Endothelial cell of umbilical vein (primary cell): ENCODE measurements around the gene BIRC2. TPM values are rescaled to one million over a fixed set of nuclear protein-coding genes. Genes with fewer than 3 reads are reported as not detected.

Source experiments
- BruUV-seq: library from RNA; stranded (reverse); fragments of 400-500 nt; replicated peaks from 2 replicates; lab custom pipeline; 2021; lab: Mats Ljungman, UMichigan
- CTCF ChIA-PET: fragments of 300-600, 350-600 bp; sonication (Branson Sonifier 250); formaldehyde crosslinking; loops from one replicate; lab custom pipeline; 2021; ENCODE audit warnings: antibody characterized with exemption, inconsistent platforms; lab: Charles Lee
- POLR2A ChIA-PET: fragments of 300-600, 350-600 bp; sonication (Branson Sonifier 250); formaldehyde crosslinking; loops from one replicate; lab custom pipeline; 2021; ENCODE audit warnings: antibody characterized with exemption, inconsistent platforms; lab: Charles Lee
- DNase-seq: peaks from one replicate; pipeline ENCODE4 v3.0.0-alpha.2; 2011; ENCODE audit warnings: low read depth, low spot score
- FAIRE-seq: peaks from 2 replicates; lab custom pipeline; 2011; peaks lifted over from hg19 to GRCh38; lab: Jason Lieb, UNC
- H2AFZ ChIP-seq: 2 replicates; pipeline ENCODE4 v1.6.0; 2012; ENCODE audit warnings: low read depth, low read length, control low read depth, inconsistent platforms
- H3K27ac ChIP-seq: 2 replicates; pipeline ENCODE4 v1.5.1; 2011; ENCODE audit warnings: low read depth, mild to moderate bottlenecking, control low read depth, low read length, moderate library complexity; ENCODE audit not compliant: insufficient read depth
- H3K27me3 ChIP-seq, 2 experiments: 2 replicates each; pipeline versions ENCODE4 v1.6.0 to v1.6.1; 2011; ENCODE audit warnings: low read length in 2 of 2, mixed read lengths in 1 of 2; ENCODE audit not compliant: control insufficient read depth in 2 of 2, insufficient read depth in 2 of 2
- H3K36me3 ChIP-seq, 2 experiments: 2 replicates in 1 of 2; 3 replicates in 1 of 2; pipeline ENCODE4 v1.5.1; 2011; ENCODE audit warnings: low read length in 2 of 2, mild to moderate bottlenecking in 1 of 2, moderate library complexity in 1 of 2; ENCODE audit not compliant: control insufficient read depth in 2 of 2, insufficient read depth in 2 of 2; ENCODE audit errors: extremely low read depth in 1 of 2
- H3K4me1 ChIP-seq: 3 replicates; pipeline ENCODE4 v1.5.1; 2011; ENCODE audit warnings: mild to moderate bottlenecking, low read length; ENCODE audit not compliant: control insufficient read depth, insufficient read depth; ENCODE audit errors: extremely low read depth
- H3K4me2 ChIP-seq: 2 replicates; pipeline ENCODE4 v1.6.1; 2011; ENCODE audit warnings: low read length, control low read depth, mixed read lengths; ENCODE audit not compliant: insufficient read depth
- H3K4me3 ChIP-seq, 3 experiments: fragments of 200-600 bp in 1 of 3; sonication (generic), shearing (Covaris generic) in 1 of 3; replicated peaks in 1 of 3; 2 replicates each; pipeline ENCODE4 v1.5.1; 2011 to 2016; ENCODE audit warnings: control low read depth in 3 of 3, low read length in 3 of 3, mild to moderate bottlenecking in 2 of 3, inconsistent platforms in 1 of 3, low read depth in 1 of 3, moderate library complexity in 1 of 3; ENCODE audit not compliant: insufficient read depth in 1 of 3
- H3K79me2 ChIP-seq: 2 replicates; pipeline ENCODE4 v1.6.0; 2012; ENCODE audit warnings: low read length, inconsistent platforms; ENCODE audit not compliant: control insufficient read depth, insufficient read depth
- H3K9ac ChIP-seq: replicated peaks from 2 replicates; pipeline ENCODE3; 2011; ENCODE audit warnings: low read length, control low read depth; ENCODE audit not compliant: insufficient read depth; ENCODE audit errors: extremely low read depth
- H3K9me1 ChIP-seq: replicated peaks from 3 replicates; pipeline ENCODE4 v1.6.0; 2011; ENCODE audit warnings: mild to moderate bottlenecking, low read length; ENCODE audit not compliant: control insufficient read depth, insufficient read depth; ENCODE audit errors: extremely low read depth
- H3K9me3 ChIP-seq: replicated peaks from 2 replicates; pipeline ENCODE4 v1.5.1; 2012; ENCODE audit warnings: low read length, inconsistent platforms; ENCODE audit not compliant: control insufficient read depth, insufficient read depth
- H4K20me1 ChIP-seq: replicated peaks from 2 replicates; pipeline ENCODE3; 2011; ENCODE audit warnings: mild to moderate bottlenecking, low read length; ENCODE audit not compliant: control insufficient read depth, insufficient read depth; ENCODE audit errors: extremely low read depth
- EZH2 ChIP-seq: IDR thresholded peaks from 2 replicates; pipeline ENCODE4 v1.6.1; 2012; ENCODE audit warnings: borderline replicate concordance, low read depth, mild to moderate bottlenecking, moderate library complexity, low read length, inconsistent platforms; ENCODE audit not compliant: severe bottlenecking
- FOS ChIP-seq: IDR thresholded peaks from 2 replicates; pipeline ENCODE4 v1.6.1; 2011; ENCODE audit warnings: mild to moderate bottlenecking, low read length, moderate library complexity, borderline replicate concordance; ENCODE audit not compliant: insufficient read depth
- GATA2 ChIP-seq: IDR thresholded peaks from 2 replicates; pipeline ENCODE4 v1.7.0; 2011; ENCODE audit warnings: low read depth, mild to moderate bottlenecking, moderate library complexity, mixed read lengths, low read length; ENCODE audit not compliant: insufficient read length, insufficient read depth
- JUN ChIP-seq: IDR thresholded peaks from 2 replicates; pipeline ENCODE4 v1.6.1; 2011; ENCODE audit warnings: borderline replicate concordance, low read depth; ENCODE audit not compliant: insufficient read length, insufficient read depth
- MYC ChIP-seq: IDR thresholded peaks from one replicate; pipeline ENCODE4 v1.6.1; 2011; ENCODE audit warnings: mild to moderate bottlenecking, low read depth, low read length
- POLR2A ChIP-seq: IDR thresholded peaks from 2 replicates; pipeline ENCODE4 v1.6.1; 2012; ENCODE audit warnings: low read depth, mild to moderate bottlenecking, control low read depth, low read length
- POLR2AphosphoS5 ChIP-seq: IDR thresholded peaks from 2 replicates; pipeline ENCODE4 v1.6.1; 2012; ENCODE audit warnings: low read depth, mild to moderate bottlenecking, control low read depth, low read length, moderate library complexity; ENCODE audit not compliant: insufficient read depth
- dilution Hi-C: fragments of 300-500 bp; cut with MboI; formaldehyde crosslinking; loops from one replicate; pipeline ENCODE4 v1.15.0; 2019; ENCODE audit warnings: low sequenced_read_pairs; ENCODE audit not compliant: extremely low pct_ligation_motif_present
- intact Hi-C: fragments of 100-400 bp; cut with micrococcal nuclease; formaldehyde crosslinking; loops from one replicate; pipeline ENCODE4 v1.10.0; 2022
- polyA plus RNA-seq, 4 experiments: library from polyadenylated mRNA; depleted of rRNA in 3 of 4; stranded (reverse) in 3 of 4; unstranded in 1 of 4; fragments of >200 nt; gene quantifications; 2 replicates each; pipeline versions ENCODE4 v1.2.1 to v1.2.3, GENCODE V29; 2011 to 2012; ENCODE audit warnings: missing spikeins in 1 of 4
- total RNA-seq: library from RNA; stranded (reverse); gene quantifications from 2 replicates; pipeline ENCODE4 v1.2.3, GENCODE V29; 2021
- TF ChIP-seq, protein P1 (sequence below), 2 donors: IDR thresholded peaks; 1 replicate in 1 of 2; 2 replicates in 1 of 2; pipeline ENCODE4 v1.5.1; 2011; ENCODE audit warnings: low read length in 2 of 2, mild to moderate bottlenecking in 2 of 2, moderate library complexity in 2 of 2, control low read depth in 1 of 2, inconsistent platforms in 1 of 2, low read depth in 1 of 2; ENCODE audit not compliant: insufficient read depth in 1 of 2; ENCODE audit errors: extremely low read depth in 1 of 2
- TF ChIP-seq, protein P2 (sequence below): IDR thresholded peaks from 2 replicates; pipeline ENCODE4 v1.6.1; 2011; ENCODE audit not compliant: insufficient read depth, insufficient read length

The BIRC2 gene
- total and polyA plus RNA-seq, 2 donors (not counting 3 experiments of a cell fraction or from before 2014, with no cell fraction given), result 42.8 to 47.3 TPM

DNA sequence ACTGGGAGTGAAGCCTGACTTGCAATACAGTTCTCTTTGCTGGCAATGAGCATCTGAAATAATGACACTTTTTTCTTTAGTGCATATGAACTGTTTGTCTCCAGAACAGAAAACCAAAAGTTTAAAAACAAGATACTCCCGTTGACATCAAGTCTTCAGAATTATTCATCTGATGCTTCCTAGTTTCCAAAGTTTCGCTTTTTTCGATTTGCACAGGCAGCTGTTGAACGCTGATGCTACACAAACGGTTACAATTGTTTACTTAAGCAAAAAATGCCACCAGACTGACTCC lies 612 bp upstream of the BIRC2 start:
- BruUV-seq, result TSS peak; percentile 83
- DNase-seq (peak; percentile 79), FAIRE-seq (no peak)

More for the DNA sequence above, 612 bp upstream of the BIRC2 start:
- Histone ChIP-seq H3K27me3 (no peaks in the 10 kb centered on the region), H4K20me1 (peaks cover 4% of the 10 kb centered on the region), H3K9me3 (no peaks in the 10 kb centered on the region), H3K79me2 (peaks cover 40% of the 10 kb centered on the region), H3K9me1 (no peaks in the 10 kb centered on the region), H3K4me1 (peaks cover 43% of the 10 kb centered on the region), H2AFZ (no peak overlapping the region), H3K9ac (peak overlapping the region; percentile 95), H3K4me3 (peak overlapping the region; percentile 23 to 99 (median 69)), H3K4me2 (peak overlapping the region; percentile 93), H3K27ac (peak overlapping the region; percentile 89), H3K36me3 (peaks cover 0 to 6% of the 10 kb centered on the region in 2 experiments)
- TF ChIP-seq, protein P1, sequence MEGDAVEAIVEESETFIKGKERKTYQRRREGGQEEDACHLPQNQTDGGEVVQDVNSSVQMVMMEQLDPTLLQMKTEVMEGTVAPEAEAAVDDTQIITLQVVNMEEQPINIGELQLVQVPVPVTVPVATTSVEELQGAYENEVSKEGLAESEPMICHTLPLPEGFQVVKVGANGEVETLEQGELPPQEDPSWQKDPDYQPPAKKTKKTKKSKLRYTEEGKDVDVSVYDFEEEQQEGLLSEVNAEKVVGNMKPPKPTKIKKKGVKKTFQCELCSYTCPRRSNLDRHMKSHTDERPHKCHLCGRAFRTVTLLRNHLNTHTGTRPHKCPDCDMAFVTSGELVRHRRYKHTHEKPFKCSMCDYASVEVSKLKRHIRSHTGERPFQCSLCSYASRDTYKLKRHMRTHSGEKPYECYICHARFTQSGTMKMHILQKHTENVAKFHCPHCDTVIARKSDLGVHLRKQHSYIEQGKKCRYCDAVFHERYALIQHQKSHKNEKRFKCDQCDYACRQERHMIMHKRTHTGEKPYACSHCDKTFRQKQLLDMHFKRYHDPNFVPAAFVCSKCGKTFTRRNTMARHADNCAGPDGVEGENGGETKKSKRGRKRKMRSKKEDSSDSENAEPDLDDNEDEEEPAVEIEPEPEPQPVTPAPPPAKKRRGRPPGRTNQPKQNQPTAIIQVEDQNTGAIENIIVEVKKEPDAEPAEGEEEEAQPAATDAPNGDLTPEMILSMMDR (IDR thresholded peaks at IDR 0.05; ENCODE audit: extremely low read depth in 1 of 2, insufficient read depth in 1 of 2, low read depth in 1 of 2, low read length in 2 of 2), result no peak
- no peak for TF ChIP-seq MYC
- no peak for TF ChIP-seq POLR2AphosphoS5
- no peak for TF ChIP-seq POLR2A
- TF ChIP-seq, protein P2, sequence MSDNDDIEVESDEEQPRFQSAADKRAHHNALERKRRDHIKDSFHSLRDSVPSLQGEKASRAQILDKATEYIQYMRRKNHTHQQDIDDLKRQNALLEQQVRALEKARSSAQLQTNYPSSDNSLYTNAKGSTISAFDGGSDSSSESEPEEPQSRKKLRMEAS, result no peak
- TF ChIP-seq EZH2, result no peak
- TF ChIP-seq FOS, result no peak
- TF ChIP-seq GATA2, result no peak
- no peak for TF ChIP-seq JUN
- ChIA-PET CTCF (interaction anchor here (0.9 kb wide), 1 partner anchor 266 kb away, joined by 3 read pairs; no protein-coding TSS in a partner anchor), POLR2A (no interaction called here)
- dilution Hi-C loops, result no loop called here
- intact Hi-C loops, result loop anchor here (1.0 to 5.0 kb wide), 9 partner anchors 38 to 484 kb away; partner anchors contain the start of genes MMP1 and YAP1
